K562 (cell line): ENCODE data around the gene KRTAP10-11.
"Not testable (repeated sequence)": the region's sequence is repeated elsewhere in the genome, so short reads cannot be mapped to it uniquely, and the experiment has no call there.

ENCODE experiments used
- FOXP4 ChIP-seq: sonication (generic); formaldehyde crosslinking; IDR thresholded peaks from 2 replicates; pipeline ENCODE4 v1.8.0; 2022; ENCODE audit warnings: mild to moderate bottlenecking, missing genetic modification reagents, borderline replicate concordance
- NCOA4 ChIP-seq: fragments of 450-650 bp; IDR thresholded peaks from 2 replicates; pipeline ENCODE4 v1.6.1; 2018; ENCODE audit warnings: mild to moderate bottlenecking; ENCODE audit not compliant: partially characterized antibody
- TBP ChIP-seq: optimal IDR thresholded peaks from 2 replicates; pipeline ENCODE3; 2011; ENCODE audit warnings: low read depth, low read length, improper control_type of control experiment

GRCh38 chr21:44689740-44690139 lies 43.5 kb downstream of the KRTAP10-11 start:
- not testable (repeated sequence) for TF ChIP-seq NCOA4; TBP; FOXP4 (CRISPR knock-in tag)
